ENCODE results near the gene S1PR1.

DNA sequence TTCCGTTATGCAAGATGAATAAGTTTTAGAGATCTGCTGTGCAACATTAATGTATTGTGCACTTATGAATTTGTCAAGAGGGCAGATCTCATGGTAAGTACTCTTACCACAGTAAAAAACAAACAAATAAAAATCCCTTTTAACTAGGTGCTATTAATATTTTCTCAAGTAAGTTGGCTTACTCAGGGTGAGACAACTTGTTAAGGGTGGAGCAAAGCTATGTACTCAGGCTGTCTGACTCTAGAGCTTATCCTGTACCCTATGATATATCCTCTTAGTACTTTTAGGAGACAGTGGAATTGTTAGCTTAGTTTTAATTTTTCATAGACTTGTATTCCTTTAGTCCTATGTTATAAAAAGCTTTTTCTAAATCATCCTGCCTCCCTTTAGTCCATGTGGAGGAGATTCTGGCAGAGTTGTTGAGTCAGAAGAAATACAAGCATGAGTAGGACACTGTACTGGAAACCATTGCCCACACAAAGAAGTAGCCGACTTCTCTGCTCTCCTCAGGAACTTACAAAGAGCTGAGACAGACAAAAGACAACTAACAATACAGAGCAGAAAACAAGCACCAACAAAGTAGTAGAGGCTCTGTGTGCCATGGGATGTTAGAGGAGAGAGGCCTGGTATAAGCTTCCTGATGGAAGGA, 49.2 kb downstream of the S1PR1 start:
- no peak for TF ChIP-seq REST (IDR thresholded peaks at IDR 0.05; ENCODE audit: low read depth)
- TF ChIP-seq, protein P1, sequence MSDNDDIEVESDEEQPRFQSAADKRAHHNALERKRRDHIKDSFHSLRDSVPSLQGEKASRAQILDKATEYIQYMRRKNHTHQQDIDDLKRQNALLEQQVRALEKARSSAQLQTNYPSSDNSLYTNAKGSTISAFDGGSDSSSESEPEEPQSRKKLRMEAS (IDR thresholded peaks at IDR 0.05) = no peak
- no peak for TF ChIP-seq YY1 (IDR thresholded peaks at IDR 0.05; ENCODE audit: low read depth)
- TF ChIP-seq NFIC (IDR thresholded peaks at IDR 0.05) = no peak
- no peak for TF ChIP-seq EGR1 (IDR thresholded peaks at IDR 0.05)
- no peak for TF ChIP-seq CEBPB (IDR thresholded peaks at IDR 0.05)
- no peak for TF ChIP-seq EP300 (IDR thresholded peaks at IDR 0.05; ENCODE audit: borderline replicate concordance)
- no peak for TF ChIP-seq ZBTB7A (IDR thresholded peaks at IDR 0.05; ENCODE audit: low read depth)
